ENCODE data around the gene GBGT1. TPM values are rescaled to one million over a fixed set of nuclear protein-coding genes. Genes with fewer than 3 reads are reported as not detected.

Gene GBGT1
- polyA plus RNA-seq, 1 of the 3 experiments (the other 2 are of a cell fraction), result 0.51 TPM

GRCh38 chr9:133131506-133131905 is 32.2 kb downstream of the GBGT1 start:
- peaks cover 28 to 69% of the 10 kb centered on the region in 2 experiments; a peak in 3 of 4 replicates for H3K4me1 ChIP-seq (ENCODE audit: control insufficient read depth in 1 of 2, insufficient read depth in 2 of 2, low read depth in 1 of 2, low read length in 1 of 2)
- no peak overlapping the region for H3K4me3 ChIP-seq (ENCODE audit: low read depth in 2 of 2, low read length in 1 of 2)
- TF ChIP-seq MEF2A (IDR thresholded peaks at IDR 0.05; ENCODE audit: borderline replicate concordance, low read depth) (no peak), ZBTB33 (IDR thresholded peaks at IDR 0.05; ENCODE audit: borderline replicate concordance, low read depth) (no peak), SMC3 (IDR thresholded peaks at IDR 0.05; ENCODE audit: low read depth, low read length) (no peak), FOXJ3 (CRISPR knock-in tag; IDR thresholded peaks at IDR 0.05) (no peak), REST (IDR thresholded peaks at IDR 0.05; ENCODE audit: low read depth, low read length) (no peak), JUND (IDR thresholded peaks at IDR 0.05) (no peak), TCF12 (IDR thresholded peaks at IDR 0.05) (no peak), NFIC (IDR thresholded peaks at IDR 0.05; ENCODE audit: borderline replicate concordance) (no peak), EZH2phosphoT487 (IDR thresholded peaks at IDR 0.05; ENCODE audit: borderline replicate concordance, low read depth) (no peak), IRF3 (IDR thresholded peaks at IDR 0.05; ENCODE audit: low read depth, low read length) (no peak)
- H3K4me2 ChIP-seq, result no peak overlapping the region
- H3K9me2 ChIP-seq, result no peaks in the 10 kb centered on the region
- H3K27ac ChIP-seq (ENCODE audit: low read depth in 2 of 2, low read length in 1 of 2), result peak overlapping the region in 1 of 2 experiments; percentile 51; a peak in 1 of 4 replicates
- 77% methylated on average over 5 of the region's 5 CpGs for WGBS (ENCODE audit: low lambda C conversion rate)
- no peaks in the 10 kb centered on the region for H3K27me3 ChIP-seq (ENCODE audit: insufficient read depth)
- ChIA-PET CTCF (interaction anchor here (12.1 kb wide), 1 partner anchor 14 kb away, joined by 163 read pairs; no protein-coding TSS in a partner anchor), POLR2A (interaction anchor here (2.9 kb wide), 1 partner anchor 12 kb away, joined by 51 read pairs; the partner anchor contains the start of gene RALGDS)
- H3K36me3 ChIP-seq (replicated peaks in 1 of 2; ENCODE audit: control insufficient read depth in 1 of 2, insufficient read depth in 2 of 2, low read length in 1 of 2), result no peaks in the 10 kb centered on the region
- H2AFZ ChIP-seq (ENCODE audit: low read depth), result no peak overlapping the region
- peaks cover 9% of the 10 kb centered on the region; the same call in 1 of the 2 replicates for H3K79me2 ChIP-seq (ENCODE audit: insufficient read depth)
- no peak overlapping the region for H3K9ac ChIP-seq
- peaks cover 67% of the 10 kb centered on the region for H4K20me1 ChIP-seq (ENCODE audit: insufficient read depth)
- H3K9me3 ChIP-seq, result no peaks in the 10 kb centered on the region
- DNase-seq, result no peak
- H3F3A ChIP-seq (replicated peaks; ENCODE audit: insufficient read depth), result peaks cover 23% of the 10 kb centered on the region
